ENCODE measurements around the gene XIRP2.
"Not testable (repeated sequence)": the region's sequence is repeated elsewhere in the genome, so short reads cannot be mapped to it uniquely, and the experiment has no call there.

XIRP2 gene

DNA sequence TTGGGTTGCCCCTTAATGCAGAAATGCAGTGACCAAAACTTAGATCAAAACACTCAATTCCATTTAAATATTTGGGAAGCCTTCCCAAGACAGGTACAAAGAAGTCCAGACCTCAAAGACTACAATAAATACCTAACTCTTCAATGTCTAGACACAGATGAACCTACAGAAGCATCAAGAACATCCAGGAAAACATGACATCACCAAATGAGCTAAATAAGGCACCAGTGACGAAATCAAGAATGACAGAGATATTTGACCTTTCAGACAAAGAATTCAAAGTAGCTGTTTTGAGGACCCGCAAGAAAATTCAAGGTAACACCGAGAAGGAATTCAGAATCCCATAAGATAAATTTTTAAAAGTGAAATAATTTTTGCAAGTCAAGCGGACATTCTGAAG, 140.2 kb downstream of the XIRP2 start:
- in situ Hi-C loops (cut with HindIII; ENCODE audit: low sequenced_read_pairs), result no loop called here

DNA sequence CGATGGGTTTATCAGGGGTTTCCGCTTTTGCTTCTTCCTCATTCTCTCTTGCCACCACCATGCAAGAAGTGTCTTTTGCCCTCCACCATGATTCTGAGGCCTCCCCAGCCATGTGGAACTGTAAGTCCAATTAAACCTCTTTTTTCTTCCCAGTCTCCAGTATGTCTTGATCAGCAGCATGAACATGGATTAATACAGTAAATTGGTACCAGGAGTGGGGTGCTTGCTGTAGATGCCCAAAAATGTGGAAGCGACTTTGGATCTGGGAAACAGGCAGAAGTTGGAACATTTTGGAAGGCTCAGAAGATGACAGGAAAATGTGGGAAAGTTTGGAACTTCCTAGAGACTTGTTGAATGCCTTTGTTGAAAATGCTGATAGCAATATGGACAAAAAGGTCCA, 146.7 kb downstream of the XIRP2 start:
- in situ Hi-C loops (cut with HindIII; ENCODE audit: low sequenced_read_pairs), result not testable (repeated sequence)

DNA sequence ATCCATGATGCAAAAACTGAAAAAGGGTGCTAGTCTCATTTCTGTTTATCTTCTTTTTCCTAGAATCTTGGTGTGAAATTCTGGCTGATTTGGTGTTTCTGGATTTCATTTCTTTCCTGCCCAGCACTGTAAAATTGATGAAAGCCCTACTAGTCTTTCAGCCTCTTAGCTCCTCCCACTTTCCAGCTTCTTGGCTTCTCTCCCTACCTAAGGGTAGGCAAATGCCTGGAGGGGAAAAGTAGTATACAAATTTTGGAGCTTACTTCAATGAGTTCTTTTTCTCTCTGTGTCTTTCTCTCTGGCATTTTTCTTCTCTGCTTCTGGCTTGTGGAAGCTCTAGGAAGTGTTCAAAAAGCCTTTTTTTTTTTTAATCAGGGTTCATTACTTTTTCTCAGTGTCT, 160.5 kb downstream of the XIRP2 start:
- in situ Hi-C loops (cut with HindIII; ENCODE audit: low sequenced_read_pairs), result no loop called here

DNA sequence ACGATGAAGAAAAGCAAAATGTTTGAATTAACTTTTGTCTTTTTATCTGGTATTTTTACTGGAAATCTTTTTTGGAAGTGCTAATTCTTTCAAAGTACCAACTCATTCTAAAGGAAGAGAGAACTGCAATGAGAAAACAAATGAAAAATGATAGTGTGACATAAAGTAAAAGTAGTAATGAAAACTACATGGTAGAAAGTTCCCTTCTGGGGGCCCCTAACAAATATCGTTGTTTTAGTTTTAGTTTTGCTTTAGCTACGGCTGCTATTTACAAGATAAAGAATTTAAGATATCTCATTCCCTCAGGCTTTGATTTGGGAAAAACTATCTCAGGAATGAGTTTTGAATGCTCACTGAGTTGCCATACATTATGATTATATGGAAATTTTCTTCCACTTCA, 161.4 kb downstream of the XIRP2 start:
- in situ Hi-C loops (cut with HindIII; ENCODE audit: low sequenced_read_pairs), result no loop called here

DNA sequence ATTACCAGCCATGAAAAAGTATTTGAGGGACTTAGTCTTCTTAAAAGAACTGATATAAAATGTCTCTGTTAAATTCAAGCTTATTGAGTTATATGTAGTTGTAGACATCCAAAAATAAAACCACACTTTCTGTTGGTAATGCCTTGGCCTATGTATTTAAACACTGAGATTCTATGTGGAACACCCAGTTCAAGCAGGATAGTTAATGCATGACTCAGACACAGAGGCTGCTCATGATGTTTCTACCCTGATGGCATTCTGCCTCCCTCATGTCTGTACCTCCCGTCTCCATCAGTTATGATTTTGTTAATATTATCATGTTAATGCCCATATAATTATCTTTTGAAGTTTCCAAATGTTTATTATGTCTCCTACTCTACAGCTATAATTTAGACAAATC, 164.5 kb downstream of the XIRP2 start:
- in situ Hi-C loops (cut with HindIII; ENCODE audit: low sequenced_read_pairs), result no loop called here

DNA sequence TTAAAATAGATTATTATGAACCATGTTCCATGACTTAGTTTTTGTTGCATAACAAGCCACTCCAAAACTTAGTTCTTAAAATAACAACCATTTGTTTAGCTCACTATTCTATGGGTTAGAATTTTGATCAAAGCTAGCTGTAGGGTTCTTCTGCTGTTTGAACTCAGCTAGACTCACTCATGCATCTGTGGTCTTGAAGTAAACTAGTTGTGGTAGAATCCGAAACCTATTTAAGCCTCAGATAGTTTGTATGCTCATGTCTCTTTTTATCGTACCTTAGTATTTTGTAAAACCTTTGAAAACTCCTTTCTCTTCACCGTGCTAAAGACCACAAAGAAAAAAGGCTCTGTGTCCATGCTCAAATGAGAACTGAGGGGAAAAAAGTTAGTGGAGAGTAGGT, 166.6 kb downstream of the XIRP2 start:
- in situ Hi-C loops (cut with HindIII; ENCODE audit: low sequenced_read_pairs), result no loop called here

DNA sequence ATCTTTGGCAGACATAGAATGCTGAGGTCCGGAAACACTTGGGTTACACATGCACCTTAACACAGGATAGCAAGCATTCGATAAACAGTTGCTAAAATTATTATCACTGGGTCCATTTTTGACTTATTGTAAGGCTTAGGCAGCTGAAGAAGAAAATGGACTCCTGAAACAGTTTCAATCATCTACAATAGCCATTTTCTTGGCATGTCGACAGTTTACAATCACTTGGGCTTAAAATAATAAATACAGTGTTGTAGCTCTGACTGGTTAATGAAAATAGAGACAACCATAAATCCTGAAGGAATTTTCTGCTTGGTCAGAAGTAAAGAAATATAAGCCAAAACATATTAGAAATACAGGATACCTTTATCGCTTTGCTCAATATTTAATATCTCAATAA, 169.2 kb downstream of the XIRP2 start:
- in situ Hi-C loops (cut with HindIII; ENCODE audit: low sequenced_read_pairs), result no loop called here

DNA sequence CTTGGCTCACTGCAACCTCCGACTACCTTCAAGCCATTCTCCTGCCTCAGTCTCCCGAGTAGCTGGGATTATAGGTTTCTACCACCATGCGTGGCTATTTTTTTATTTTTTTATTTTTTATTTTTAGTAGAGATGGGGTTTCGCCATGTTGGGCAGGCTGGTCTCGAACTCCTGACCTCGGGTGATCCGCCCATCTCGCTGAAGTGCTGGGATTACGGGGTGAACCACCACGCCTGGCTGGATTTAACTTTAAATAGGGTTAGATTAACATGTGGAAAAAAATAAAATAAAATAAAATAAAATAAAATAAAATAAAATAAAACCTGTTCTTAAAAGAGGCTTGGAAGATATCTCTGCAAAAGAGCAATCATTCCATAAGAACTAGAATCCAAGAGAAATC, 170.9 kb downstream of the XIRP2 start:
- in situ Hi-C loops (cut with HindIII; ENCODE audit: low sequenced_read_pairs), result no loop called here

DNA sequence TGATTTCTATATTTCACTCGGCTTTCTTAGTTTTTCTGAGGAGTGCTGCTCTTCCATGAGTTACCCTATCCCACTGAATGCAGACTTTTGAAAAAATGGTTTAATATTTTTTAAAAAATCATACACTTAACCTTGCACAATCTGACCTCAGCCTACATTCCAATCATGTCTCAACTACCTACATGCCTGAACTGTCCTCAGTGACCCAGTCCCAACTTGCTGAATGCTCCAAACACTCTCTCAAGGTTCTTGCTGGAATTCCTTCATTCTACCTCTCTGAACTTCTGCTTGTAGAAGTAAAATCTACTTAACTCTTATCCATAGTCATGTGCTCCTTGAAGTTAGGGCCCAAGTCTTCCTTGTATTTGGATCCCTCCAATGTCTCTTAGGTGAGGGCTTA, 181.6 kb downstream of the XIRP2 start:
- in situ Hi-C loops (cut with HindIII; ENCODE audit: low sequenced_read_pairs), result no loop called here

DNA sequence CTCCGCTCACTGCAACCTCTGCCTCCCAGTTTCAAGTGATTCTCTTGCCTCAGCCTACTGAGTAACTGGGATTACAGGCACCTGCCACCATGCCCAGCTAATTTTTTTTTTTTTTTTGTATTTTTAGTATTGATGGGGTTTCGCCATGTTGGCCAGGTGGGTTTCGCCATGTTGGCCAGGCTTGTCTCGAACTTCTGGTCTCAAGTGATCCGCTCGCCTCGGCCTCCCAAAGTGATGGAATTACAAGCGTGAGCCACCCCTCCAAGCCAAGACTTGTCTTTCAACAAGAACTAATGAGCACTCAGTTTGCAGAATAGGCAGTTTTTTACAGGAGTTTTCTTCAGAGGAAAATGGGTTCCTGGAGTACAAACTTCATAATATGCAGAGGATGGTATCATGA, 187.4 kb downstream of the XIRP2 start:
- in situ Hi-C loops (cut with HindIII; ENCODE audit: low sequenced_read_pairs), result not testable (repeated sequence)

DNA sequence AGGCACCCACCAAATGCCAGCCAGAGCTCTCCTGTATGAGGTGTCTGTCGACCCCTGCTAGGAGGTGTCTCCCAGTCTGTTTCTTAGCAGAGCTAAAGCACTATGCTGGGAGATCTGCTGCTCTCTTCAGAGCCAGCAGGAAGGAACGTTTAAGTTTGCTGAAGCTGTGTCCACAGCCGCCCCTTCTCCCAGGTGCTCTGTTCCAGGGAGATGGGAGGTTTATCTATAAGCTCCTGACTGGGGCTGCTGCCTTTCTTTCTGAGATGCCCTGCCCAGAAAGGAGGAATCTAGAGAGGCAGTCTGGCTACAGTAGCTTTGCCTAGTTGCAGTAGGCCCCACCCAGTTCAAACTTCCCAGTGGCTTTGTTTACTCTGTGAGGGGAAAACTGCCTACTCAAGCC, 210.7 kb downstream of the XIRP2 start:
- in situ Hi-C loops (cut with HindIII; ENCODE audit: low sequenced_read_pairs), result not testable (repeated sequence)

DNA sequence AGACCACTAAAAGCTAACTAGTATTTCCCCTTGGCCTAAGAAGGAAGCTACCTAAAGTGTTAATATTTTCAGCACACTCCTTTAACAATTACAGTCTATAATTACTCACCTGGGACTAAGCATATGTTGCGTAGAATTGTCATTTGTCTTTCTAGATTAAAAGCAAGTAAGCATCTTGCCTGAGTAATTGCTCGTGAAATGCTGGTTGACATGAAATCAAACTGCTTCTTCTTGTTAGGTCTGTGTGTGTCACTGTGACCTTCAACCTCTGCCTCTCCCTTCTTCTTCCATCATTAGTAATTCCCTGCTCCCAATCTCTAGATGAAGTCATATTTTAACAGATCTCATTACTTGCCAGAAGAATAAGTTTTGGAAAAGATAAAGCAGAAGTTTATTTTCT, 212.2 kb downstream of the XIRP2 start:
- in situ Hi-C loops (cut with HindIII; ENCODE audit: low sequenced_read_pairs), result no loop called here

DNA sequence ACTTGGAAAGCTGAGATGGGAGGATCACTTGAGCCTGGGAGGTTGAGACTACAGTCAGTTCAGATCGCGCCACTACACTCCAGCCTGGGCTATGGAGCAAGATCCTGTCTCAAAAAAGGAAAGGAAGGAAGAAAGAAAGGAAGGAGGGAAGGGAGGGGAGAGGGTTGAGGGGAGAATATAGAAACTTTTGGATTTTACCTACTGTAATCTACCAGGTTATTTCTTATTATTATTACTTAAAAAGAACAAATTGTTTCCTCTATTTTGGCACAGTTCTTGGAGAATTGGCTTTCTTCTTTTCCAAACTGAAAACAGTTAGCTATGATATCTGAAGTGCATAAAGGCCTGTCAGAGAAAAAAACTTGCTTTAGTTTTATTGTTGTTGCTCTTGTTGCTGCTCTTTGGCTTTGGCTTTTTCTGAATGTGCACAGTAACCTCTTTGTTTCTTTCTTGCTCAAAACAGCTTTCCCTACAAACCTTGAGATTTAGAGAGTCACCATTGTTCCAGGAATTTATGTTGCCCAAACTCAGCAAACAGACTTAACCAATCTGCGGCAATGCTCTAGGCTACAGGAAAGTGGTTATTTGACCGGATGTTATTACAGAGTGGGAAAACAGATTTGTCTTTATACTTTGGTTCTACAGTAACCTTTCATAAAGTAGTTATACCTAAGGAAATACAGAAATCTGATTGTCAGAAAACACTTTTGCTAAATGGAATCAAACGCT, 214.9 kb downstream of the XIRP2 start:
- in situ Hi-C loops (cut with HindIII; ENCODE audit: low sequenced_read_pairs), result no loop called here

DNA sequence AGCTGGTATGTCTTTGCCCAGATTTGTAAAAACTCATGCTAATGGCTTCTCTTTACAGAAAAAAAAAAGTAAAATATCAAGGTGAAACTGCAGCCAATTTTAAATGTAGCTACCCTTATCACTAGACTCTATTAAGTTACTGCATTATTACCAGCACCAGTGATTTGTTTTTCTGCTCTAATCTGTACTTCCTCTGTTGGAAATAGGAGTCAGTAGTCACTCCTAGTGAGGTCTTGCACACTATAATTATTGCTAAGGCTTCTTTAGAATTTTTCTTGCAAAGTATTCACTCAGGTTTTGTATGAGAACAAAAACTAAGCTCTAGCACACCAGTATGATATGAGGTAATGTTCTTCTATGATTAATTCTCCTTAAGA, 215.5 kb downstream of the XIRP2 start:
- in situ Hi-C loops (cut with HindIII; ENCODE audit: low sequenced_read_pairs), result no loop called here

DNA sequence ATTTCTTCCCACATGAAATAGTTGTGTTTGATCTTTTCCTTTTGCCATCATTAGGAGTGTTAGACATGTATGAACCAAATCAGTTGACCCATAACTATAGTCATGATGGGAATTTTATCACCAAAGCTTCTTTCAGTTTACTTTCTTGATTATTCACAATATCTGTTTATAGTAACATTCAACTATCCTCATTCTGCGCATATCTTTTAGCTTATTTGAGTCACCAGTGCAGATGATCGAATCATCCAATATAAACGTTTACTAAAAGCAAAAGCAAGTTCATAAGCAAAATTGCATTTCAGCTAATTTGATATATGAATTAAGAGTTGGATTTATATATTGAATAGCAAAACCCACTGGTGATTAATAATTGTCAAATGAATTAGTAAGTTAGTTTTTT, 216.4 kb downstream of the XIRP2 start:
- in situ Hi-C loops (cut with HindIII; ENCODE audit: low sequenced_read_pairs), result no loop called here

DNA sequence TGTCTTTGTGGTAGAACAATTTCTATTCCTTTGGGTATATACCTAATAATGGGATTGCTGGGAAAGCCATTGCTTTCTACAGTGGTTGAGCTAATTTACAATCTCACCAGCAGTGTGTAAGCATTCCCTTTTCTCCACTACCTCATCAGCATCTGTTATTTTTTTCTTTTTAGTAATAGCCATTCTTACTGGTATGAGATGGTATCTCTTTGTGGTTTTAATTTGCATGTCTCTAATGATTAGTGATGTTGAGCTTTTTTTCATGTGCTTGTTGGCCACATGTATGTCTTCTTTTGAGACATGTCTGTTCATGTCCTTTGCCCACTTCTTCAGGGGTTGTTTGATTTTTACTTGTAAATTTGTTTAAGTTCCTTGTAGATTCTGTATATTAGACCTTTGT, 221.4 kb downstream of the XIRP2 start:
- in situ Hi-C loops (cut with HindIII; ENCODE audit: low sequenced_read_pairs), result not testable (repeated sequence)

DNA sequence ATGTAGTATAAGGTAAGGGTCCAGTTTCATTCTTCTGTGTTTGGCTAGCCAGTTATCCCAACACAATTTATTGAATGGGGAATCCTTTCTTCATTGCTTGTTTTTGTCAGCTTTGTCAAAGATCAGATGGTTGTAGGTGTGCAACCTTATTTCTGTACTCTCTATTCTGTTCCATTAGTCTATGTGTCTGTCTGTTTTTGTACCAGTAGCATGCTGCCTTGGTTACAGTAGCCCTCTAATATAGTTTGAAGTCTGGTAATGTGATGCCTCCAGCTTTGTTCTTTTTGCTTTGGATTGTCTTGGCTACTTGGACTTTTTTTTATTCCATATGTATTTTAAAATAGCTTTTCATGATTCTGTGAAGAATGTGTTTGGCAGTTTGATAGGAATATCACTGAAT, 222.1 kb downstream of the XIRP2 start:
- in situ Hi-C loops (cut with HindIII; ENCODE audit: low sequenced_read_pairs), result no loop called here

DNA sequence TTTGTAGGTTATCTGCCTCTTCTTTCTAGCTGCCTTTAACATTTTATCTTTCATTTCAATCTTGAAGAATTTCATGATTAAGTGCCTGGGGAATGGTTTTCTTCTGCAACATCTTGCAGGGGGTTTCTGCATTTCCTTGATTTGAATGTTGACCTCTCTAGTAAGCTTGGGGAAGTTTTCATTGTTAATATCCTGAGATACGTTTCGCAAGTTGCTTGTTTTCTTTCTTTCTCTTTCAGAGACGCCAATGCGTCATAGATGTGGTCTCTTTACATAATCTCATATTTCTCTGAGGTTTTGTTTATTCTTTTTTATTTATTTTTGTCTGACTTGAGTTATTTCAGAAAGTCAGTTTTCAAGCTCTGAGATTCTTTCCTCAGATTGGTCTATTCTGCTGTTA, 225.7 kb downstream of the XIRP2 start:
- in situ Hi-C loops (cut with HindIII; ENCODE audit: low sequenced_read_pairs), result no loop called here

DNA sequence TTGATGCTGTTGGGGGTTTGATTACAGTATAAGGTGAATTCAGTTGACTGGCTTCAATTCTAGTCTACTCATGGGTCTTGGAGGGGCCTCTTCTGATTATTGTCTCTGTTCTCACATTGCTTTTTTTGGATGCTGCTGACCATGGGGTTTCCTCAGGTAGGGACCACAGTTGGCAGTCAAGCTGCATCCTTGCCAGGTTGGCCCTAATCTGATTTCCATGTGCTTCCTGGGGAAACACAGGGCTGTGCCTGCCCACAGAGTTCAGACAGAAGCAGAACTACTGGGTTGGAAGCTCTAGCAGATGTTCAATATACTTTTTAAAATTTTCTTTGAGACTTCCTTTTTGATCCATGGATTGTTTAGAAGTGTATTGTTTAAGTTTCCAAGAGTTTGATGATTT, 227.3 kb downstream of the XIRP2 start:
- in situ Hi-C loops (cut with HindIII; ENCODE audit: low sequenced_read_pairs), result no loop called here

DNA sequence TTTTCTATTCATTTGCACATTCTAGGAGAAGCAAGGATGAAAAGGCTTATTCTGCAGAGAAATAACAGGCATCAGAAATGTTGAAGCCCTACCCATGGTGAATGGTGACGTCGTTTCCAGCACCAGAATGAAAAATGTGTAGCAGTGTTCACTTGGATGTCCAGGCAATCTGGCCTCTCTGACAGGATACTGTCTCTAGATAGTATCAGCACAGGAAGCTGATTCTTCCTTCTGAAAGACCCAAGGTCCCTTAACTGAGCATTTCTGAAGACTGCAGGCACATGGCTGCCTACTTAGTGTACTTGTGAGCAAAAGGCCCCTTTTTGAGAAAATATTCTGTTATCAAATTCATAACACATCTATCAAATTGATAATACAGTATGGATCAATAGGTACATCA, 234.1 kb downstream of the XIRP2 start:
- in situ Hi-C loops (cut with HindIII; ENCODE audit: low sequenced_read_pairs), result no loop called here

DNA sequence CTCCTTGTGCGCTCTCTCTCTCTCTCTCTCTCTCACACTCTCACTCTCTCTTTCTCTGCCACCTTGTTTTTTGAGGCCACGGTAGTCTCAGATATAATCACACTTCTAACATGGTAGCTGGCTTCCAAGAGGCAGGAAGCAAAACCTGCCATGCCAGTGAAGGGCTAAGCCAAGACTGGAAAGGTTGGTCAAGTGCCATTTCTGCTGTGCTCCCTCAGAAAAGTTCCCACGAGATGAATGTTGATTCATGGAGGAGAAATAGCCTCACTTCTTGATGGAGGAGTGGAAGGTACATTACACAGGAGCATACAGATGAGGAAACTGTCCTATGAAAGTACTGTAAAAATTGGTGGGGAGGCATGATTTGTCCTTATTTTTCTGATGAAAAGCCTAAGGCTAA, 237.9 kb downstream of the XIRP2 start:
- in situ Hi-C loops (cut with HindIII; ENCODE audit: low sequenced_read_pairs), result no loop called here

DNA sequence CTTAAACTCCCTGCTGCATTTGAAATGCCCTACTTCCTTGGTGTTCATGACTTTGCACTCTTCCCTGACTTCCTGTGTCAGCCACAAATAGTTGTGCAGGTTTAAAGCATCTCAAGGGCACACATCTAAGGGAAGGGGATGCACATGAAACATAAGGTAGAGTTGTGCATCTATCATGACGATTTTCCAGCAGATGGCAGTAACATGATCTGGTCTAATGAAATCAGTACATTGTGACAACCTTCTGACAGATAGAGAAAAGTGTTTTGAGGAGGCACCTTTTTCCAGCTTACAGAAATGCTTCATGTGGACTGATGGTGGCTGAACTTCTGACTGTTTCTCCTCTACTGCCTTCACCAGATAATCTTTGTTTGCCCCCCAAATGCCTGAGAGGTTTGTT, 238.9 kb downstream of the XIRP2 start:
- in situ Hi-C loops (cut with HindIII; ENCODE audit: low sequenced_read_pairs), result no loop called here

DNA sequence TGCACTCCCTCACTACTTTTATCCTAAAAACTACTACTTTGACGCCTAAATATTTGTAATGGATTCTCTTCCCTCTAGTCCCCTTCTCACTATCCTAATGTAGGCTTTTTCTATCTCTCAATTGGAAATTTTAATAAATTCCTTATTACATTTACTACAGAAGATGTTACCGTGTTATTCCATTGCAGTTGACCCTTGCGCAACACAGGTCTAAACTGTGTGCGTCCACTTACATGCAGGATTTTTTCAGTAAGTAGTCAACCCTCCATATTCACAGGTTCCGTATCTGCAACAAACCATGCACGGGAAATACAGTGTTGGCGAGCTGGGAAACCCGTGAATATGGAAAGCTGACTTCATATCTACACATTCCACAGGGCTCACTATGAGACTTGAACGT, 239.8 kb downstream of the XIRP2 start:
- in situ Hi-C loops (cut with HindIII; ENCODE audit: low sequenced_read_pairs), result no loop called here
